ENCODE measurements around the gene RTL9.

GRCh38 chrX:110310896-110311295 is 47.8 kb upstream of the RTL9 start:
- TF ChIP-seq EZH2 (IDR thresholded peaks at IDR 0.05; ENCODE audit: insufficient read depth, low read length) = no peak
- no peak for TF ChIP-seq CTCF (IDR thresholded peaks at IDR 0.05; ENCODE audit: insufficient read depth, low read depth, low read length)
